Natural killer cell (primary cell): ENCODE measurements around the gene AVPR1A. TPM values are rescaled to one million over a fixed set of nuclear protein-coding genes. Genes with fewer than 3 reads are reported as not detected.

Source experiments
- ATAC-seq, 3 donors: fragments of 150-1000 bp in 2 of 3; fragments of 200-7000 bp in 1 of 3; cut with Tn5 transposase; 1 replicate in 1 of 3; 2 replicates in 2 of 3; pipeline ENCODE4 v1.10.0; 2021; ENCODE audit warnings: mild to moderate bottlenecking in 2 of 3, moderate library complexity in 2 of 3
- DNase-seq, 2 donors: peaks; one replicate each; pipeline versions ENCODE4 v3.0.0 to v3.0.0-alpha.2; 2013 to 2021; ENCODE audit warnings: mixed read lengths in 1 of 2
- H3K27ac ChIP-seq: one replicate; pipeline ENCODE4 v1.5.1; 2013; ENCODE audit warnings: mild to moderate bottlenecking, low read length
- H3K27me3 ChIP-seq: one replicate; pipeline ENCODE4 v1.6.1; 2013; ENCODE audit warnings: low read length; ENCODE audit not compliant: control insufficient read depth, insufficient read depth
- H3K36me3 ChIP-seq: one replicate; pipeline ENCODE4 v1.6.1; 2013; ENCODE audit warnings: low read length; ENCODE audit not compliant: control insufficient read depth, insufficient read depth
- H3K4me1 ChIP-seq: one replicate; pipeline ENCODE4 v1.6.1; 2013; ENCODE audit warnings: low read length; ENCODE audit not compliant: control insufficient read depth, insufficient read depth
- H3K4me3 ChIP-seq: one replicate; pipeline ENCODE4 v1.5.1; 2013; ENCODE audit warnings: low read length
- H3K9me3 ChIP-seq: one replicate; pipeline ENCODE4 v1.6.1; 2013; ENCODE audit warnings: low read length; ENCODE audit not compliant: control insufficient read depth, insufficient read depth
- H3K27ac Mint-ChIP-seq, 2 donors: one replicate each; pipeline ENCODE4 v1.8.0; 2022; ENCODE audit warnings: mild to moderate bottlenecking in 2 of 2, mixed read lengths in 2 of 2, moderate library complexity in 1 of 2
- H3K27me3 Mint-ChIP-seq, 2 donors: one replicate each; pipeline ENCODE4 v1.8.0; 2022; ENCODE audit warnings: low read depth in 2 of 2, mixed read lengths in 2 of 2
- H3K36me3 Mint-ChIP-seq: one replicate; pipeline ENCODE4 v1.8.0; 2022; ENCODE audit warnings: mixed read lengths
- H3K4me1 Mint-ChIP-seq, 2 donors: one replicate each; pipeline ENCODE4 v1.8.0; 2022; ENCODE audit warnings: mixed read lengths in 2 of 2
- H3K4me3 Mint-ChIP-seq: one replicate; pipeline ENCODE4 v1.8.0; 2022; ENCODE audit warnings: mild to moderate bottlenecking, moderate library complexity, mixed read lengths
- H3K9me3 Mint-ChIP-seq, 2 donors: one replicate each; pipeline ENCODE4 v1.8.0; 2022; ENCODE audit warnings: mixed read lengths in 2 of 2
- CTCF ChIP-seq: fragments of 200-600 bp; IDR thresholded peaks from one replicate; pipeline ENCODE4 v1.8.0; 2022; ENCODE audit warnings: antibody characterized with exemption
- WGBS: methylation state at CpG from one replicate; pipeline ENCODE4 v1.1.7; 2013; ENCODE audit warnings: missing lambda C conversion rate; ENCODE audit not compliant: insufficient coverage; 5-methylcytosine and 5-hydroxymethylcytosine counted together
- intact Hi-C: fragments of 100-400 bp; cut with micrococcal nuclease; formaldehyde crosslinking; loops from one replicate; pipeline ENCODE4 v1.14.2; 2022
- total RNA-seq, 4 donors: library from RNA; stranded (reverse); fragments of 120-200 nt in 1 of 4; gene quantifications; one replicate each; pipeline versions ENCODE4 v1.2.3 to v1.2.4, GENCODE V29; 2013 to 2022

Gene AVPR1A
- total RNA-seq, 3 donors from 2014 or later (not counting 1 experiment from before 2014, with no cell fraction given), result 0.10 to 0.16 TPM; not detected in 1

DNA sequence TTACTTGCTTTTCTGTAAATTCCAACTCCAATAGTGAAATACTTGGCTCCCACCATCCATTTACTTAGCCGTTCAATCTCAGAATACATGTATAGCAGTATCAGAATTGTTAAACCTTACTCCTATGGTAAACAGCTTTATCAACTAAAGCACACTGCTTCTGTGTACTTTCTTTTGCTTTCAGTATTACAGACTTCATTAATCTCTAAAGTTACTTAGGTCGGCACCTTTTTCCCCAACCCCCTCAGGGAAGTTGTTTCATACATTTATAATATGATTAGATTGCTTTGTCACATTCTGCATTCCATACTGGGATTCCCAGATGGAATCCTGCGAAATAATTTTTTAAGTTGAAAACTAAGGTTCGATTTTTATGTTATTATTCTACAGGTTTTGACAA, 12.5 kb downstream of the AVPR1A start:
- no peak for TF ChIP-seq CTCF
- DNase-seq, result no peak
- intact Hi-C loops, result no loop called here
- 70% methylated on average over 1 of the region's 4 CpGs for WGBS
- H3K36me3 Mint-ChIP-seq, result no peaks in the 10 kb centered on the region
- no peak overlapping the region for H3K4me3 Mint-ChIP-seq
- Histone ChIP-seq H3K27me3 (no peaks in the 10 kb centered on the region), H3K4me1 (no peaks in the 10 kb centered on the region), H3K27ac (no peak overlapping the region), H3K4me3 (no peak overlapping the region), H3K9me3 (no peaks in the 10 kb centered on the region), H3K36me3 (no peaks in the 10 kb centered on the region)
- ATAC-seq, result no peak
- H3K9me3 Mint-ChIP-seq, result peaks cover 3 to 6% of the 10 kb centered on the region in 2 donors
- no peaks in the 10 kb centered on the region for H3K4me1 Mint-ChIP-seq
- H3K27me3 Mint-ChIP-seq, result no peaks in the 10 kb centered on the region
- no peak overlapping the region for H3K27ac Mint-ChIP-seq

DNA sequence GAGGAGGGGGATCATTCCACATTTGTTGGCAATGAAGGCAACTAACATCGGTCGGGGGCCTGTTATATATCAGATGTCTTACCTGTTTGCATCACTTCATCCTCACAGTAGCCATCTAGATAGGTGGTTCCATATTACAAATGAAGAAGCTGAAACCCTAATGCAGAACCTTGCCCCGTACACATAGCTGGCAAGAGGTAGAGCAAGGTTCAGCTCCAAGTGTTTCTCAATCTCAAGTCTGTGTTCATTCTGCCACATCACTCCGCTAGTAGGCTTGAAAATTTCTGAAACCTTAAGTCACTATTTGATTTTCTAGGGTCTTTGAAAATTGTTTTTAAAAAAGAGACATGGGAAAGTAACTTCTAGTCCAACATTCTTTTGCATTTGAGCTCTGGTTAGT, 17.0 kb downstream of the AVPR1A start:
- intact Hi-C loops, result no loop called here
- no peaks in the 10 kb centered on the region for H3K4me1 Mint-ChIP-seq
- TF ChIP-seq CTCF, result no peak
- peaks cover 5 to 7% of the 10 kb centered on the region in 2 donors for H3K9me3 Mint-ChIP-seq
- no peaks in the 10 kb centered on the region for H3K4me1 ChIP-seq
- ATAC-seq, result no peak
- no peaks in the 10 kb centered on the region for H3K36me3 Mint-ChIP-seq
- H3K27ac Mint-ChIP-seq, result no peak overlapping the region
- H3K4me3 Mint-ChIP-seq, result no peak overlapping the region
- H3K27ac ChIP-seq, result no peak overlapping the region
- H3K4me3 ChIP-seq, result no peak overlapping the region
- H3K27me3 ChIP-seq, result no peaks in the 10 kb centered on the region
- H3K36me3 ChIP-seq, result no peaks in the 10 kb centered on the region
- no peaks in the 10 kb centered on the region for H3K9me3 ChIP-seq
- H3K27me3 Mint-ChIP-seq, result no peaks in the 10 kb centered on the region
- WGBS, result 92% methylated on average over 4 of the region's 4 CpGs
- no peak for DNase-seq

DNA sequence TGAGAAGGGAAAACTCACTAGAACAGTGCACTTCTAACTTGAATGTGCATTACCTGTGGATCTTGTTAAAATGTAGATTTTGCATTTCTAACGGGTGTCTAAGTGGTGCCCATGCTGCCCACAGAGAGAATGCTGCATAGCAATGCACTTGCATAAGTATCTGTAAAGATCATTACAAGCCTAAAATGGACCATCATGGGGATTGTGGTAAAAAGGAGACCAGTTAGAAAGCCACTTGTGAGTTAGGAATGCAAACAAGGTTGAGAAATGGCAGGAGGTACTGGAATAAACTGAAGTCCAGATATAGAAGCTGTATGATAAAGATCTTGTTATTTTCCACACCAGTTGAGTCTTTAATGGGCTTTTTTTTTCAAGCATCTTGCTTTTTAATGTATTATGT, 18.8 kb downstream of the AVPR1A start:
- no peaks in the 10 kb centered on the region for H3K9me3 ChIP-seq

More for the DNA sequence above, 18.8 kb downstream of the AVPR1A start:
- H3K4me3 ChIP-seq, result no peak overlapping the region
- ATAC-seq (no peak), DNase-seq (no peak)
- H3K36me3 ChIP-seq, result no peaks in the 10 kb centered on the region
- Mint-ChIP-seq H3K4me3 (no peak overlapping the region), H3K4me1 (no peaks in the 10 kb centered on the region), H3K27ac (no peak overlapping the region), H3K36me3 (no peaks in the 10 kb centered on the region), H3K9me3 (peaks cover 0 to 4% of the 10 kb centered on the region in 2 donors), H3K27me3 (no peaks in the 10 kb centered on the region)
- no peaks in the 10 kb centered on the region for H3K4me1 ChIP-seq
- no peaks in the 10 kb centered on the region for H3K27me3 ChIP-seq
- 89% methylated on average over 1 of the region's 1 CpG for WGBS
- H3K27ac ChIP-seq, result no peak overlapping the region
- TF ChIP-seq CTCF, result no peak
- intact Hi-C loops, result no loop called here
